ENCODE measurements around the gene GRHL3. TPM values are rescaled to one million over a fixed set of nuclear protein-coding genes. Genes with fewer than 3 reads are reported as not detected.
"Not testable (repeated sequence)": the region's sequence is repeated elsewhere in the genome, so short reads cannot be mapped to it uniquely, and the experiment has no call there.

GRHL3 gene
- total RNA-seq (under 1 TPM in 1 of 9 donors, not detected in 8; 0.61 TPM), polyA plus RNA-seq (under 1 TPM in 1 of 2 donors, not detected in 1; 0.03 TPM)
- long read RNA-seq, donor 1, partial matches to known transcripts = 0 of 2 reads
- long read RNA-seq, donor 1, other reads (novel, unspliced or antisense) = 2 of 2 reads
- long read RNA-seq, donor 2, partial matches to known transcripts = 0 of 3 reads
- long read RNA-seq, donor 2, other reads (novel, unspliced or antisense) = 3 of 3 reads
- long read RNA-seq, donor 3, partial matches to known transcripts = 0 of 2 reads
- long read RNA-seq, donor 3, other reads (novel, unspliced or antisense) = 2 of 2 reads

DNA sequence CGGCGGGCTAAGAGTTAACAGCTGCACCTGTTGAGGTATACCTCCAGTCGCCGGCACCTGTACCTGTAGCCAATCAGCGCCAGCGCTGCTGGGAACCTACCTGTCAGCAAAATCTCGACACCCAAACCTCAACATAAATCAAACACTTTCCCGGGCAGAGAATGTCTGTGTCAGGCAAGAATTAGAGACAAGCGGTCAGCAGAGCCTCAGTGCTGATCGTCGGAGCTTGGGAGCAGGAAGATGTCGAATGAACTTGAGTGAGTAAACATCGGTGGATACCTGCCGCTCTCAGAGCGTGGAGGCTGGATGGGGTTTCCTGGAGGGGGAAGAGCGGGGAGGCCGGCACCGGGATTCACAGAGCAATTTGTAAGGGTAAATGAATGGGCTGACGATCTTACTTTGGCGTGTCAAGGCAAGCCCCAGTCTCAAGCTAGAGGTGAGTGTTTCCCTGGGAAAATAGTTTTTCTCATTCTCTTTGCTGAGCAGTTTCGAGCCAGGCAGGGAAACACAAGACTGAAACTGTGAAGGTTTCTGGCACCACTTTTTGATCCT, at the start of gene GRHL3:
GRHL3 (plus strand) TSS at position 46 of the 552 bp plus-strand sequence; CDS start at position 241, 195 bp downstream.
- DNase-seq = no peak
- 19 to 22% (median 20%) methylated on average over 20 to 21 of the region's 21 CpGs for WGBS, 4 donors
- intact Hi-C loops (cut with DNase I) = no loop called here

DNA sequence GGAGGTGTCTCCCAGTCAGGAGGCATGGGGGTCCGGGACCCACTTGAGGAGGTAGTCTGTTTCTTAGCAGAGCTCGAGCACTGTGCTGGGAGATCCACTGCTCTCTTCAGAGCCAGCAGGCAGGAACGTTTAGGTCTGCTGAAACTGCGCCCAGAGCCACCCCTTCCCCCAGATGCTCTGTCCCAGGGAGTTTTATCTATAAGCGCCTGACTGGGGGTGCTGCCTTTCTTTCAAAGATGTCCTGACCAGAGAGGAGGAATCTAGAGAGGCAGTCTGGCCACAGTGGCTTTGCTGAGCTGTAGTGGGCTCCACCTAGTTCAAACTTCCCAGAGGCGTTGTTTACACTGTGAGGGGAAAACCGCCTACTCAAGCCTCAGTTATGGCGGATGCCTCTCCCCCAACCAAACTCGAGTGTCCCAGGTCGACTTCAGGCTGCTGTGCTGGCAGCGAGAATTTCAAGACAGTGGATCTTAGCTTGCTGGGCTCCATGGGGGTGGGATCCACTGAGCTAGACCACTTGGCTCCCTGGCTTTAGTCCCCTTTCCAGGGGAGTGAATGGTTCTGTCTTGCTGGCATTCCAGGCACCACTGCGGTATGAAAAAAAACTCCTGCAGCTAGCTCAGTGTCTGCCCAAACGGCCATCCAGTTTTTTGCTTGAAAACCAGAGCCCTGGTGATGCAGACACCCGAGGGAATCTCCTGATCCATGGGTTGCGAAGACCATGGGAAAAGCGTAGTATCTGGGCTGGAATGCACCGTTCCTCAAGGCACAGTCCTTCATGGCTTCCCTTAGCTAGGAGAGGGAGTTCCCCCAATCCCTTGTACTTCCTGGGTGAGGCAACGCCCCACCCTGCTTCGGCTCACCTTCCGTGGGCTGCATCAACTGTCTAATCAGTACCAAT, 44.7 kb upstream of the GRHL3 start:
- peaks cover 0 to 24% (median 7%) of the 10 kb centered on the region in 9 donors for H3K27me3 ChIP-seq
- peaks cover 0 to 15% (median 0%) of the 10 kb centered on the region in 12 donors for H3K9me3 ChIP-seq
- H3K4me1 ChIP-seq = peaks cover 0 to 12% (median 0%) of the 10 kb centered on the region in 12 donors
- intact Hi-C loops (cut with DNase I); DNase-seq; H3K4me3 ChIP-seq; H3K36me3 ChIP-seq; ATAC-seq; H3K27ac ChIP-seq: not testable (repeated sequence)
- 82 to 86% (median 85%) methylated on average over 16 to 20 of the region's 20 CpGs for WGBS, 4 donors

More for the DNA sequence above, at the start of gene GRHL3:
- Histone ChIP-seq H3K4me1 (peaks cover 0 to 22% (median 8%) of the 10 kb centered on the region in 12 donors), H3K27ac (no peak within 1 kb of the TSS), H3K27me3 (peaks cover 10 to 71% (median 37%) of the 10 kb centered on the region in 9 donors), H3K4me3 (no peak within 1 kb of the TSS), H3K9me3 (no peaks in the 10 kb centered on the region), H3K36me3 (no peaks in the 10 kb centered on the region)
- TF ChIP-seq, protein P1, sequence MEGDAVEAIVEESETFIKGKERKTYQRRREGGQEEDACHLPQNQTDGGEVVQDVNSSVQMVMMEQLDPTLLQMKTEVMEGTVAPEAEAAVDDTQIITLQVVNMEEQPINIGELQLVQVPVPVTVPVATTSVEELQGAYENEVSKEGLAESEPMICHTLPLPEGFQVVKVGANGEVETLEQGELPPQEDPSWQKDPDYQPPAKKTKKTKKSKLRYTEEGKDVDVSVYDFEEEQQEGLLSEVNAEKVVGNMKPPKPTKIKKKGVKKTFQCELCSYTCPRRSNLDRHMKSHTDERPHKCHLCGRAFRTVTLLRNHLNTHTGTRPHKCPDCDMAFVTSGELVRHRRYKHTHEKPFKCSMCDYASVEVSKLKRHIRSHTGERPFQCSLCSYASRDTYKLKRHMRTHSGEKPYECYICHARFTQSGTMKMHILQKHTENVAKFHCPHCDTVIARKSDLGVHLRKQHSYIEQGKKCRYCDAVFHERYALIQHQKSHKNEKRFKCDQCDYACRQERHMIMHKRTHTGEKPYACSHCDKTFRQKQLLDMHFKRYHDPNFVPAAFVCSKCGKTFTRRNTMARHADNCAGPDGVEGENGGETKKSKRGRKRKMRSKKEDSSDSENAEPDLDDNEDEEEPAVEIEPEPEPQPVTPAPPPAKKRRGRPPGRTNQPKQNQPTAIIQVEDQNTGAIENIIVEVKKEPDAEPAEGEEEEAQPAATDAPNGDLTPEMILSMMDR (IDR thresholded peaks at IDR 0.05) = no peak
- TF ChIP-seq POLR2A (IDR thresholded peaks at IDR 0.05) = no peak
- no peak for ATAC-seq

DNA sequence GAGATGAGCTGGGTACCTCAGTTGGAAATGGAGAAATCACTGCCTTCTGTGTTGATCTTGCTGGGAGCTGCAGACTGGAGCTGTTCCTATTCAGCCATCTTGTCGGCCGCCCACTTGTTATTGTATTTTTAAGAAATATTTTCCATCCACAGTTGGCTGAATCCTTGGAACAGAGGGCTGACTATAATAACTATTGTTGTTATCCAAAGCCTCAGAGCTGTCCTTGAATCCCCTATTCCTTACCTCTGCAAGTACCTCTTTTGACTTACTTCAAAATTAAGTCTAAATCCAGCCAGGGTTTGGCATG, 44.1 kb upstream of the GRHL3 start:
- intact Hi-C loops (cut with DNase I) = no loop called here
- H3K27me3 ChIP-seq = peaks cover 0 to 24% (median 7%) of the 10 kb centered on the region in 9 donors
- TF ChIP-seq, protein P1 (IDR thresholded peaks at IDR 0.05) = no peak
- TF ChIP-seq POLR2A (IDR thresholded peaks at IDR 0.05) = no peak
- H3K9me3 ChIP-seq = peaks cover 0 to 12% (median 0%) of the 10 kb centered on the region in 12 donors
- no peak overlapping the region for H3K4me3 ChIP-seq
- H3K36me3 ChIP-seq = no peaks in the 10 kb centered on the region
- 88 to 97% (median 91%) methylated on average over 2 of the region's 2 CpGs for WGBS, 4 donors
- DNase-seq = no peak
- peaks cover 0 to 12% (median 0%) of the 10 kb centered on the region in 12 donors for H3K4me1 ChIP-seq
- no peak for ATAC-seq
- H3K27ac ChIP-seq = no peak overlapping the region

DNA sequence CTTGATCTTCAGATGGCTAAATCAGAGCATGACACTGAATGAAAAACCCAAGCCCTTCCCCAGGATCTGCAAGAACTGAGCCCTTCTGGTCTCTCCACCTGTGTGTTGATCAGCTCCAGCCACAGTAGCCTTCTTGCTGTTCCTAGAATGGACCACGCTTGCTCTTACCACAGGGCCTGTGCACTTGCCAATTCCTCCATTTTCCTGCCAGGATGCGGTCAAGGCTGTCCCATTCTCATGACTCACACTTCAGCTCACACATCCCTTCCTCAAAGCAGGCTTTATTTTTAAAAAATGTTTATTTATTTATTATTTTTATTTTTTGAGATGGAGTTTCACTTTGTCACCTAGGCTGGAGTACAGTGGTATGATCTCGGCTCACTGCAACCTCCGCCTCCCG, 43.6 kb upstream of the GRHL3 start:
- no peak for DNase-seq
- TF ChIP-seq, protein P1 (IDR thresholded peaks at IDR 0.05) = no peak
- TF ChIP-seq POLR2A (IDR thresholded peaks at IDR 0.05) = no peak
- 92 to 94% (median 94%) methylated on average over 5 of the region's 5 CpGs for WGBS, 4 donors
- Histone ChIP-seq H3K4me3 (no peak overlapping the region), H3K9me3 (peaks cover 0 to 9% (median 0%) of the 10 kb centered on the region in 12 donors), H3K27ac (no peak overlapping the region), H3K36me3 (no peaks in the 10 kb centered on the region), H3K27me3 (peaks cover 0 to 24% (median 7%) of the 10 kb centered on the region in 9 donors), H3K4me1 (peaks cover 0 to 12% (median 0%) of the 10 kb centered on the region in 12 donors)
- no peak for ATAC-seq
- intact Hi-C loops (cut with DNase I) = no loop called here
